KOPT-K1 (cell line): ENCODE measurements around the gene SCRG1.

Experiments used
- H3K27ac ChIP-seq: fragments of 200-600 bp; sonication (generic); 2 replicates; pipeline ENCODE4 v1.5.1; 2016; ENCODE audit warnings: antibody characterized with exemption, mild to moderate bottlenecking, low read depth, low read length; ENCODE audit not compliant: poor library complexity, severe bottlenecking
- H3K36me3 ChIP-seq: fragments of 200-600 bp; sonication (generic); 2 replicates; pipeline ENCODE4 v1.5.1; 2017; ENCODE audit warnings: antibody characterized with exemption, mild to moderate bottlenecking, low read length, moderate library complexity; ENCODE audit not compliant: insufficient read depth
- H3K9me3 ChIP-seq: fragments of 200-600 bp; sonication (generic); 2 replicates; pipeline ENCODE4 v1.5.1; 2017; ENCODE audit warnings: antibody characterized with exemption, low read length, mild to moderate bottlenecking; ENCODE audit not compliant: insufficient read depth, poor library complexity, severe bottlenecking

The SCRG1 gene

GRCh38 chr4:173386751-173387150 lies 12.2 kb downstream of the SCRG1 start:
- Histone ChIP-seq H3K9me3 (no peaks in the 10 kb centered on the region), H3K27ac (no peak overlapping the region), H3K36me3 (no peaks in the 10 kb centered on the region)

- H3K9me3 ChIP-seq = no peaks in the 10 kb centered on the region
- peaks cover 21% of the 10 kb centered on the region for H3K36me3 ChIP-seq
- no peak overlapping the region for H3K27ac ChIP-seq
Observed at GRCh38 chr4:173382349-173382748, 16.6 kb downstream of the SCRG1 start.

- Histone ChIP-seq H3K27ac (no peak overlapping the region), H3K36me3 (peaks cover 26% of the 10 kb centered on the region), H3K9me3 (no peaks in the 10 kb centered on the region)
Observed at GRCh38 chr4:173381610-173382009, 17.3 kb downstream of the SCRG1 start.

GRCh38 chr4:173380987-173381386 lies 17.9 kb downstream of the SCRG1 start:
- Histone ChIP-seq H3K27ac (no peak overlapping the region), H3K9me3 (no peaks in the 10 kb centered on the region), H3K36me3 (peaks cover 32% of the 10 kb centered on the region)

GRCh38 chr4:173379929-173380328 lies 19.0 kb downstream of the SCRG1 start:
- Histone ChIP-seq H3K36me3 (peaks cover 40% of the 10 kb centered on the region), H3K27ac (no peak overlapping the region), H3K9me3 (no peaks in the 10 kb centered on the region)

GRCh38 chr4:173374588-173374987 lies 24.3 kb downstream of the SCRG1 start:
- H3K27ac ChIP-seq = no peak overlapping the region
- H3K36me3 ChIP-seq = peaks cover 48% of the 10 kb centered on the region
- H3K9me3 ChIP-seq = no peaks in the 10 kb centered on the region

GRCh38 chr4:173371292-173372192 lies 27.4 kb downstream of the SCRG1 start:
- peak overlapping the region; percentile 88 for H3K27ac ChIP-seq

GRCh38 chr4:173370477-173371291 lies 28.2 kb downstream of the SCRG1 start, which contains the start of gene SAP30:
Gene SAP30, plus strand, starts transcription at chr4:173370954. Its CDS starts 229 bp downstream, at chr4:173371183.
- Histone ChIP-seq H3K36me3 (peaks cover 17% of the 10 kb centered on the region), H3K27ac (peak within 1 kb of the TSS; percentile 88), H3K9me3 (no peaks in the 10 kb centered on the region)

More at GRCh38 chr4:173371292-173372192, 27.4 kb downstream of the SCRG1 start:
- Histone ChIP-seq H3K36me3 (peaks cover 25% of the 10 kb centered on the region), H3K9me3 (no peaks in the 10 kb centered on the region)

- Histone ChIP-seq H3K36me3 (peaks cover 14% of the 10 kb centered on the region), H3K27ac (peak overlapping the region; percentile 88), H3K9me3 (no peaks in the 10 kb centered on the region)
Observed at GRCh38 chr4:173370130-173370476, 28.8 kb downstream of the SCRG1 start.

GRCh38 chr4:173367946-173368345 lies 31.0 kb downstream of the SCRG1 start:
- no peaks in the 10 kb centered on the region for H3K36me3 ChIP-seq
- no peaks in the 10 kb centered on the region for H3K9me3 ChIP-seq
- H3K27ac ChIP-seq = no peak overlapping the region

- H3K9me3 ChIP-seq = no peaks in the 10 kb centered on the region
- no peaks in the 10 kb centered on the region for H3K36me3 ChIP-seq
- H3K27ac ChIP-seq = no peak overlapping the region
Observed at GRCh38 chr4:173367285-173367684, 31.6 kb downstream of the SCRG1 start.

- no peak overlapping the region for H3K27ac ChIP-seq
- H3K36me3 ChIP-seq = no peaks in the 10 kb centered on the region
- H3K9me3 ChIP-seq = no peaks in the 10 kb centered on the region
Observed at GRCh38 chr4:173365359-173365996, 33.4 kb downstream of the SCRG1 start.

- no peak overlapping the region for H3K27ac ChIP-seq
- H3K9me3 ChIP-seq = no peaks in the 10 kb centered on the region
- H3K36me3 ChIP-seq = no peaks in the 10 kb centered on the region
Observed at GRCh38 chr4:173362666-173363065, 36.2 kb downstream of the SCRG1 start.

- H3K36me3 ChIP-seq = no peaks in the 10 kb centered on the region
- no peak overlapping the region for H3K27ac ChIP-seq
- no peaks in the 10 kb centered on the region for H3K9me3 ChIP-seq
Observed at GRCh38 chr4:173360587-173361221, 38.2 kb downstream of the SCRG1 start.
